IPS DF 19.7 (cell line): Measurements from ENCODE around the gene BMP8A.
"Not testable (repeated sequence)": the region's sequence is repeated elsewhere in the genome, so short reads cannot be mapped to it uniquely, and the experiment has no call there.

ENCODE experiments used
- DNase-seq: peaks from one replicate; pipeline ENCODE4 v3.0.0-alpha.2; 2013; ENCODE audit warnings: low read depth, low spot score

BMP8A gene

DNA sequence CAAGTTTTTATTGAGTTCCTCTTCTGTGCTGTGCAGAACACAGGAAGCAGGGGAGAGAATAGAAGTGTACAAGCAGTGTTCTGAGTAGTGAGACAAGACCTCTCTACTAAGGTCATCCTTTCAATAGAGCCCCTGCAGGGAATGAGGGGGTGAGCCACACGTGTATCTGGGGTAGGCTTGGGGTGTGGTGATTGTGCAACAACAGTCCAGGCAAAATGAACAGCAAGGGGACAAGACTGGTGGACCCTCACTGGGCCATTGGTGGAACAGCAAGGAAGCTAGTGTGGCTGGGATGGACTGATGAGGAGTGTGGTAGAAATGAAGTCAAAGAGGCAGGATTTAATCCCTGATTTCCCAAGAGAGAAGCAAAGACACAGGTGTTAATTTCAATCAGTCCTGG, 8.2 kb upstream of the BMP8A start:
- no peak for DNase-seq

DNA sequence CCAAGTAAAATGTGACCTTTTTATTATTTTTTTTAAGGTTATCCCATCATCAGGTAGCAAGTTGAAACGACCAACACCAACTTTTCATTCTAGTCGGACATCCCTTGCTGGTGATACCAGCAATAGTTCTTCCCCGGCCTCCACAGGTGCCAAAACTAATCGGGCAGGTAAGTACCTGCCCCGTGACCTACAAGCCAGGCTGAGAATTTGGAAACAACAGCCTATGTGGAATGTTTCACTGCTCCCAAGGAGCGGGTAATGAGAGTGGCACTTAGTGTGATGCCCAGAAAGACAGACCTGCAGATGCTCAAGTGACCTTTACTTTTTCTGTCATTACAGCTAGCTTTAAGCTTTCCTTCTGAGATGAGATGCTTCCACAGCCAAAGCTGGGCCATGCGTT, 6.9 kb upstream of the BMP8A start:
- DNase-seq, result no peak

DNA sequence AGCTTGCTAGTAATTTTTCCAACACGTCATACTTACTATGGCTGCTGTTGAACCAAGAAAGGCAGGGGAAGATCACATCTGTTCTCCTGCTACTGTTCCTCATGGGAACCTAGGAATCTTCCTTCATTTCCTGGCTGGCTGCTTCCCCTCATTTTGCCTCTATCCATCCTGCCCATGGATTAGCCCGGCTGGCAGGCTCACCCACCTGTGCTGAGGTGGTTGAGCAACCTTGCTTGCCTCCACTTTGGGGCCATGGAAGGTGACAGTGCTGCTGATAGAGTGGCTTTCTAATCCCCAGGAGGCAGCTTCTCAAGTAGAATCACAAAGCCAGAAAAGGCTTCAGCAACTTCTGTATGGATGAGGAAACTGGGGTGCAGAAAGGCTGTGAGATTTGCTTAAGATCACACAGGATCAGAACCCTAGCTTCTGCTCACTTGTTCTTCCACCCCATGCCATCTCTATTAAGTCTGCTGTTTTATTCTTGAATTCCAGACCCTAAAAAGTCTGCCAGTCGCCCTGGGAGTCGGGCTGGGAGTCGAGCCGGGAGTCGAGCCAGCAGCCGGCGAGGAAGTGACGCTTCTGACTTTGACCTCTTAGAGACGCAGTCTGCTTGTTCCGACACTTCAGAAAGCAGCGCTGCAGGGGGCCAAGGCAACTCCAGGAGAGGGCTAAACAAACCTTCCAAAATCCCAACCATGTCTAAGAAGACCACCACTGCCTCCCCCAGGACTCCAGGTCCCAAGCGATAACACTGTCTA, 6.2 kb upstream of the BMP8A start:
- no peak for DNase-seq

DNA sequence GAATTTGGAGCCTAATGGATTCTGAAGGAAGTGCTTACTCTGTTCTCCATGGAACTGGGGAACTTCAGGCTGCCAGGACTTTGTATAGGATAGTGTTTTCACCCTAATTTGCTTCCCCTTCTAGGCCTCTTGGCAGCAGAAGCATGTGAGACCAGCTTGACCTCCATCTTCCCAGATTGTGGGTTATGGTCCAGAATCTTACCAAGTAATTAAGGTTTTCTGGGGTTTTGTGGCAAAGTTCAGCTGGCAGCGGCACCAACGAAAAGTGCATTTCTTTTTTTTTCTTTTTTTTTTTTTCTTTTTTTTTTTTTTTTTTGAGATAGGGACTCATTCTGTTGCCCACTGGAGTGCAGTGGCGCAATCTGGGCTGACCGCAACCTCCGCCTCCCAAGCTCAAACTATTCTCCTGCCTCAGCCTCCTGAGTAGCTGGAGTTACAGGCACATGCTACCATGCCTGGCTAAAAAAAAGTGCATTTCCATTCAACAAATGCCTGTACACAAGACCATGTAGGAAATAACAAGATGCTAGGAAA, 3.4 kb upstream of the BMP8A start:
- no peak for DNase-seq

DNA sequence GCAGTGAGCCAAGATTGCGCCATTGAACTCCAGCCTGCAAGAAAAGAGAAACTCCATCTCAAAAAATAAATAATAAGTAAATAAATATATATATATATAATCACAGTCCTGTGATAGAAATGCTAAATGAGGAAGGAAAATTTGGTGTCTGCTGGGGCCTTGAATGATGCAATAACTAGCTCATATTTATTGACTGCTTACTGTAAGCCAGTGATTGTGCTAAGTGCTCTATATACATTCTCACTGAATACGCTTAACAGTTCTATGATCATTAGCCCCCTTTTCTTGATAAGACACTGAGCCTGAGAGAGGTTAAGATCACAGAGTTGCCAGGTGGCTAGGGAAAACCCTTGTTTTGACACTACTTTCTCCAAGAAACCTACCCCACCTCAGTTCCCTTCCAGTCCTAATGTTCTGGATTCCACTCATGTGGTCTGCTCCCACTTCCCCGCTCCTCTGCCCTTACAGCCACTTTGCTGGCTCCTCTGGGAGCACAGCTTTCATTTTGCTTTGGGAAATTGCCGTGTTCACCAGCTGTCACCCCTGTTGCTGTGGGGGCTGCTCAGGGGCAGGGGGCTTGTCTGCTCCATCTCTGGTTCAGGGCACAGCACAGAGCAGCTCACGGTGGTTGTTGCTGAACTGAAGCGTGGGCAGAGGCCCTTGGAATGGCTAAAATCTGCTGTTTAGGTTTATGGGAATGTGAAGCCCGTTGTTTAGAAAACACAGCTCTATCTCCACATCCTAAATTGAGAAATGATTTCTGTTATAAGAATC, 2.5 kb upstream of the BMP8A start:
- DNase-seq, result no peak

DNA sequence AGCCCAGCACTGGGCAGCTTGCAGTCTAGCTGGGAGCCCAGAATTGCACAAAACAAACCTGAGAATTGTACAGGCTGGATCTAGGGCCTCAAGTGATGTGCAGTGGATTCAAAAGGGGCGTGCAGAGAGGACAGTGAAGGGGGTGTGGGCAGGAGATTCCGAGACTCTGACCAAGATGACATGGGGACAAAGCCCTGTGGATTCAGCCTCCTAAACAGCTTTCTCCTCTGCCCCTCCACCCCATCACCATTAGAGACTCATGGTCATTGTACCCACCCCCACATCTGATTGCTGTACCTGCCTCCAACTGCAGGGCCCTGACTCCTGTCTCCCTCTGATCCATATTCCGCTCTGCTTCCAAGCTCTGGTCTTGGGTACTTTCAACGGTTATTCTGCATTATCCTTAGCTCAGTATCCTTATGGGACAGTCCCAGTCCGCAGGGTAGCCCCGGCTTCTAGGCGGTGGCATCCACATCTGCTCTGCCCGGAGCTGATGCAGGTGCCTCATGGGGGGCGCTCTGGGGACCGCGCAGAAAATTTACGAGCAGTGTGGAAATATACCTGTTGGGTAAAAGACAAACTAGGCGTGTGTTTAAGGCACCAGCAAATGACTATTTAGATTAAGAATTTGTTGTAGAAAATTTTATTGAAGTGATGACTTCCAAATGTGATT, 1.7 kb upstream of the BMP8A start:
- DNase-seq, result no peak

DNA sequence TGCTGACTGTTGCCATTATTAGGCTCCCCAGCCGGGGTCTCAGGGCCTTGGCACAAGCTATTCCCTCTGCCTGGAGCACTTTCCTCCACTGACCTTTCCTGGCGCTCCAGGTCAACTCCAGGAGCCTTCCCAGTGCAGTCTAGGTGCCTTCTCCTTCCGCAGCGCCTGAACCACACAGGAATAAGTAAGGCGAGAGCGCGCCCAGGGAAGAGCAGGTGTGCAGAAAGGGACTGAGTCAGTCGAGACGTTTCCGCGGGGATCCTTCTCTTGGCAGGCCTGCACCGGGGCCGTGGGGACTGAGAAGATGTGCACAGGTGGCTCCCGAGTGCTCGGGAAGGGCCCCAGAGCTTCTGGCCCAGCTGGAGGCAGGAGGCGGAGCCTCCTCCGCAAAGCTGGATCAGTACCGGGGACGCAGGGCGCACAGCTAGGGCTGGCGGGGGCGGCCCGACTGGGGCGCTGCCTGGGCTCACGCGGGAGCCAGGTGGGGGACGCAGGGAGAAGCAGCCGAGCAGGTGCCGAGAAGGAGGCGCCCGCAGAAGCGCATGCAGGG, 765 bp upstream of the BMP8A start:
- no peak for DNase-seq

DNA sequence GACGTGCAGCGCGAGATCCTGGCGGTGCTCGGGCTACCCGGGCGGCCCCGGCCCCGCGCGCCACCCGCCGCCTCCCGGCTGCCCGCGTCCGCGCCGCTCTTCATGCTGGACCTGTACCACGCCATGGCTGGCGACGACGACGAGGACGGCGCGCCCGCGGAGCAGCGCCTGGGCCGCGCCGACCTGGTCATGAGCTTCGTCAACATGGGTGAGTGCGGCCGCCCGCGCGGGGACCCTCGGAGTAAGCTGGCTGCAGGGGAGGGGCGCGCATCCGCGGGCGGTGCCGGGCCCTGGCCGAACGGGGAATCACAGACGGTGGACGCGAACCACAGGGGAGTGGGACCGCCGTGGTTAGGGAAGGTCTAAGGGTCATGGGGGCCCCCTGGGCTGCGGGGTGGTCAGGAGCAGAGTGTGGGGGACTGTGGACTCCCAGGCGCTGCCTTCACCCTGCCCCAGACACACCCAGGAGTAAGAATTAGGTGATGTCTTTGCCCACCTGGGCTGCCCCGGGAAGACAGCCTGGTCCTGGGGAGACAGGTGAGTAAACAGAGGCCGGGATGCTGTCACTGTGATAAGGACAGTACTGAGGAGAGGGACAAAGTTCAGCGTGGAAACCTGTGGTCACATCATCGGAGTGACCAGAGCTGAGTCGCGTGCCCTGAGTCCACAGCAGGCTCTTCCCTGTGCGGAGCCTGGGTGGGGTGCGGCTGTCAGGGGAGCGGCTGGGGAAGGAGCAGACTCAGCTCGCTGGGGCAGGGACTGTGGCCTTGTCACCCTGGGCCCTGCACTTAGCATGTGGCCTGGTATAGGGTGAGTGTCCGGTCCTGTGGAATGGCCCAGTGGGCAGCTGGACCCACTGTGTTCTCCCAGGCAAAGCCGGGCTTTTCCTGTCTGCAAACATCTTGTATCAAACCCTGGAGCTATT, 944 bp downstream of the BMP8A start:
- DNase-seq, result not testable (repeated sequence)

DNA sequence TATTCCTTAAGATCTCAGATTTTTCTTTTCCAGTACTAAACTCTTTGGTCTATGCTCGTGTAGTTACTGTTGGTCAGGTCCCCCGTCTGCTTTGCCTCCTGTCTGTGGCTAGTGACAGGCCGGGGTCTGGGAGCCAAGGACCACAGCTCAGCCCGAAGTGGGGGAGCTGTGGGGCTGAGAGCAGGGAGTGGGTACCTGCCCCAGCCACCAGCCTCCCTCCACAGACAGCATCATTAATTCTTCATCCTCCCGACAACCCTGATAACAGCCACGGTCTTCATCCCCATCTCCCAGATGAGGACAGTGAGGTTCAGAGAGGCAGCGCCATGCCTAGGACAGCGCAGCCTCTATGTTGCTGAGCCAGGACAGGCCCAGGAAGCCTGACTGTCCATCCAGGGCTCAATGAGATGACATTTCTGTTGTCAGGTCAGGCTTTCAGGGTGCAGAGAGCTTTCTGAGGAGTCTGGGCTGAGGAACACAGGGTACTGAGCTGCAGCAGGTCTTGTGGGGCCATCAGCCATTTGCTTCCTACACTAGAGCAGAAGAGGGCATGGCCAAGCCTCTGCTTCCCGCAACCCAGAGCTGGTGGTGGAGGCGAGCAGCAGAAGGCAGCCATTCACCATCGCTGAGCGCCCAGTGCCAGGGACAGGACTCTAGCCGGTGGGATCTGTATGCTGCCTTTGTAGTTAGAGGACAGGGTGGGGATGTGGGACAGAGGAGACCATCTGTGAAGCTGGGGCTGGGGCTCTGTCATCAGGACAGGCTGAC, 1.8 kb downstream of the BMP8A start:
- DNase-seq, result not testable (repeated sequence)

DNA sequence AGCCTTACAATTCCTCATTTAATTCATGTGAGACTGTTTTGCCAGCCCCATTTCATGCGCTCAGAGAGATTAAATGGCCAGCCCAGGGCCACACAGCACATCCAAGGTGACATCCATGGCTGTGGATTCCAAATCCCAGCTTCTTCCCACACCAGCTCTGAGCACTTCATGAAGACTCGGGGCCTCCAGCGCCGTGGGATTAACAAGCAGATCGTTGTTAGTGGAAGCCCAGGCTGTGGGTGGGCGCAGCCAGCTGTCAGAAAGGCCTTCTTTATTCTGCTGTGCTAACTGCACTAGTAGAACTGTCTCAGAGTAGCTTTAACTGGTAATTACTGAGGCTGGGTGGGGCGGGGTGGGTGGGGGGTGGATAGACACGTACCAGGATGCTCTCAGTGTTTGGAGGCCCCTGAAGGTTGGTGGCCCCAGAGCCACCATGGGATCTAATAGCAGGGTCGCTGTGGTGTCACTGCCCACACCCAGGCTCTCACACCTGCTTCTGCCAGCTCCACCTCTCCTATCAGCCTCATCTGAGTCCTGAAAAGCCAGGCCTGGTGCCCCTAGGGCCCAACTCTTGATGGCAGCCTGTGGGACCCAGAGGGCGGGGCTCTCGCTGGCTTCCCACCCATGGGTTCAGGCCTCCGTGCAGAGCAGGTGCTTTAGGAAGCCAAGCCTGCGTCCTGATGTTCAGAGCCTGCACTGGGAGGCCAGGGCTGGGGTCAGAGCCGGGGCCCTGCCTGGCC, 3.4 kb downstream of the BMP8A start:
- no peak for DNase-seq

DNA sequence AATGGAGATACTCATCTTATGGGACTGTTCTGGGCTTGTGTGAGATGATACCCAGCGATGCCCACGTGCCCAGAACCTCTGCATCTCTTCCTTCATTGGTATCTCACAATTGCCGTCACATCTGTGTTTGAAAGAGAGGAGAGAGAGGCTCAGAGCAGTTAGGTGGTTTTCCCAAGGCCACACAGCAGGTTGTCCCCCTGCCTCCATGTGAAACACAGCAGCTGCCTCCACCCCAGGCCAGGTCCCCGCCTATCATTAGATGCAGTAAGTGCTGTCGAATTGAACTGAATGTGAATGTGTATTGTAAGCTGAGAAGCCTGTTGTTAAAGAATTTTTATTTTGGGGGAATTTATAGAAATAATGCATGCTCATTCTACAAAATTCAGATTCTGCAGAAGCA, 5.1 kb downstream of the BMP8A start:
- DNase-seq, result not testable (repeated sequence)

DNA sequence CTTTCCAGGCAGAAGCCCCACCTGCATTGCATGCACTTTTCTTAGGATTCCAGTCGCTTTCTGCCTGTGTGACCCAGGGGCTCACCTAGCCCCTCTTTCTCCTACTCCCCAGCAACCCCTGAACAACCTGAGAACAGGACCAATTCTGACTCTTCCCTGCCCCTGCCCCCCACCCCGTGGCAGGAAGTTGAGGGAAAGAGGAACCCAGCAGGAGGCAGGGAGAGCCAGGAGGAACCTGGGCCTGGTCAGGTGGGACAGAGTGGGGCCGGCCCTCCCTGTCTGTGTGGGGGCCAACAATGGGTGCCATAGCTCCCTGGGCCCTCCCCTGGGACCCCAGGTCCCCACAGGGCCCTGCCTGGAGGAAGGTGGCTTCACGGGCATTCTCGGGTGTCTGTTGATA, 6.1 kb downstream of the BMP8A start:
- no peak for DNase-seq

DNA sequence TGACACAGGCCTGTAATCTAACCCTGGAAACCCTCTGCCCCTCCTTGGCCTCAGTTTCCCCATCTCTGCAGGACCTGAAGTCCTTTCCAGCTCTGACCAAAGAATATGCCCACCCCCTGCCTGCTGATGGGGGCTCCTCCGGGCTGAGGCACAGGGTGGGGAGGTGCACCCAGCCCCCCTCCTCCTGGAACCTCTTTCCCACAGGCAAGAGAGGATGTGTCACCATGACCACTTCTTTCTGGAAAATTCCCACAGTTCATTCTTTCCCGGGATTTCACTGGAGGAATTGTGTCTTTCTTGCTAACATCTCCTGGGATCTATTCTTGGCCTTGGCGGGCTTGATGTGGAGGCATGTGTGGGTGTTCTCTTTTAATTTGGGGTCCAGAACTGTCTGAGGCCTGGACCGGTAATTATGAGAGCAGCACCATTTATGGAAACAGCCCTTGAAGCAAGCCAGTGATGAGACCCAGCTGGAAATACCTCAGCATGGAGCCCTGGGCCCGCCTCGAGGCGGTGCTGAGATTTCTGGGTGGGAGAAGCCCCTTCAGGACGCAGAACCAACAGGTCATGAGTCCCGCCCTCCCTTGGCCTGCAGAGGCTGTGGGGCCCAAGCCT, 6.8 kb downstream of the BMP8A start:
- DNase-seq, result not testable (repeated sequence)

DNA sequence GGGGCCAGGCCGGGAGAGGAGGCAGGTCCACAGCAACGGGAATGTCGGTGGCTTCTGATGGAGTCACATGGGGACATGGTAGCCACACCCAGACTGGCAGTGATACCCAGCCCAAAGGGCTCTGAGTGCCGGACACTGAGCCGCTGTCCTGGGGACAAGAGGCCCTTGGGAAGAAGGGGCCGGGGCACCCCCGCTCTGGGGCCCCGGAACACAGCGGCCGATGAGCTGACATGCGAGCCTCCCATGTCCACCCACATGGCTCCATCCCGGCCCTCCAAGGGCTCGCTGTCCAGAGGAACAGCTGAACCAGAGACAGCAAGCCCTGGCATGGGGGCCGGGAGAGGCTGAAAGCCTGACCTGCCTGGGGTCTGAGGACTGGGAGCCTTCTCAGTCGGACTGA, 7.4 kb downstream of the BMP8A start:
- not testable (repeated sequence) for DNase-seq

DNA sequence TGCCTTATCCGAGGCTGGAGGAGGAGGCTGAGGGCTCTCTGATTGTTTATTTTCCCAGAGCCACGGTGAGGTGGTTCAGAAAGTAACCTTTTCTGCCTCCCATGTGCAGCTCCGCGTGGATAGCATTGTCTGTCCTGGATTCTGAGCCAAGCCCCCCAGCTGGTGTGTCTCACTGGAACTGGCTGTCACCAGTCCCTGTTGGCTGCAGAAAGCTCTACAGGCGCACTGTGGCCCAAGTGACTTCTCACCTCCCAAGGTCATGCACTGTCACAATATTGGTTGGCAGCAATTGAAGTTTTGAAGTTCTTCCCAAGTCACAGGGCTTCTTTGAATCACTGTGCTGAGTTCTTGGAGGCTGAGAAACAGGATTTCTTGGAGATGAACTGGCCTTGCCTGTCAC, 8.2 kb downstream of the BMP8A start:
- no peak for DNase-seq

DNA sequence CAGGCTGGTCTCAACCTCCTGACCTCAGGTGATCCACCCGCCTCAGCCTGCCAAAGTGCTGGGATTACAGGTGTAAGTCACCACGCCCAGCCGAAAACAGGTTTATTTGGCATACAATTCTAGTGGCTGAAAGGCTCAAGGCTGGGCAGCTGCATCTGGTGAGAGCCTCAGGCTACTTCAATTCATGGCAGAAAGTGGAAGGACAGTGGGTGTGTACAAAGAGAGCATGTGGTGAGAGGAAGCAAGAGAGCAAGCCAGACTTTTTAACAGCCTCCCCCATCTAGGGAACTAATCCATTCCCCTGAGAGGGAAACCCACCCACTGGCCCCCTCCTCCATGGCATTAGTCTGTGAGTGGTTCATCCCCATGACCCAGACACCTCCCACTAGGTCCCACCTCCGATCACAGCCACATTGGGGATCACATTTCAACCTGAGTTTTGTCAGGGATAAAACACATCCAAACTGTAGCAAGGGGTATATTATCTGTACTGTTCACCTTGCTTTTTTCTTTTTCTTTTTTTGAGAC, 9.5 kb downstream of the BMP8A start:
- DNase-seq, result no peak

DNA sequence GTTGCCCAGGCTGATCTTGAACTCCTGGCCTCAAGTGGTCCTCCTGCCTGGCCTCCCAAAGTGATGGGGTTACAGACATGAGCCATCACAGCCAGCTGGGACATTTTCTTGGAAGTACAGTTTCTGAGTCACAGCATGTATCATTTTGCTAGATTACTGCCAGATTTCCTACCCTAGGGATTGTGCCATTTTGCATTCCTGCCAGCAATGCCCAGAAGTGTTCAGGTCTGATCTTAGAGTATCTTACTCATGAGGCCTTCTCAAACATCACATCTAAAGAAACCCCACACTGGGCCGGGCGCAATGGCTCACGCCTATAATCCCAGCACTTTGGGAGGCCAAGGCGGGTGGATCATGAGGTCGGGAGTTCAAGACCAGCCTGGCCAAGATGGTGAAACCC, 10.2 kb downstream of the BMP8A start:
- no peak for DNase-seq

DNA sequence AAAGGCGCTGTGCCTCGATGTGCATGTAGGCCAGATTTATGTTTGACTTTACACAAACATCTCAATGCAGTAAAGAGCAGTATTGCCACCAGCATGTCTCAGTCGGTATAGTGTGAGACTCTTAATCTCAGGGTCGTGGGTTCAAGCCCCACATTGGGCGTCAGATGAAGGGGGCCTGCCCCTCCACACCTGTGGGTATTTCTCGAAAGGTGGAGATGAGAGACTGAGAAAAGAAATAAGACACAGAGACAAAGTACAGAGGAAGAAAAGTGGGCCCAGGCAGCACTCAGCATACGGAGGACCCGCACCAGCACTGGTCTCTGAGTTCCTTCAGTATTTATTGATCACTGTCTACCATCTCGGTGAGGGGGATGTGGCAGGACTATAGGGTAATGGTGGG, 13.0 kb downstream of the BMP8A start:
- DNase-seq, result not testable (repeated sequence)

DNA sequence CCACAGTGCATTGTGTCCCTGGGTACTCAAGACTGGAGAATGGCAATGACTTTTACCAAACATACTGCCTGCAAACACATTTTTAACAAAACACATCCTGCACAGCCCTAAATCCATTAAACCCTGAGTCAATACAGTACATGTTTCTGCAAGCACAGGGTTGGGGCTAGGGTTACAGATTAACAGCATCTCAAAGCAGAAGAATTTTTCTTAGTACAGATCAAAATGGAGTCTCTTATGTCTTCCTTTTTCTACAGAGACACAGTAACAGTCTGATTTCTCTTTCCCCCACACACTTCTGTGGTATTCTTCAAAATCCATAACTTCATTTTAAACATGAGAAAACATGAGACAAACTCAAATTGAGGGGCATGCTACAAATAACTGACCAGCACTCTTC, 13.9 kb downstream of the BMP8A start:
- no peak for DNase-seq
